ENCODE measurements around the gene FHAD1.
"Not testable (repeated sequence)": the region's sequence is repeated elsewhere in the genome, so short reads cannot be mapped to it uniquely, and the experiment has no call there.

Gene FHAD1

GRCh38 chr1:15362737-15363128, 115.7 kb downstream of the FHAD1 start:
- Histone ChIP-seq H3K9me3 (ENCODE audit: control insufficient read depth, insufficient read depth, low read length) (no peaks in the 10 kb centered on the region), H3K27me3 (ENCODE audit: control insufficient read depth, insufficient read depth, low read length) (no peaks in the 10 kb centered on the region), H3K9ac (ENCODE audit: low read depth, low read length) (no peak overlapping the region), H3K36me3 (ENCODE audit: control insufficient read depth, insufficient read depth, low read length) (no peaks in the 10 kb centered on the region), H3K4me3 (ENCODE audit: low read depth, low read length) (no peak overlapping the region), H3K4me1 (ENCODE audit: control insufficient read depth, insufficient read depth, low read length) (no peaks in the 10 kb centered on the region)

GRCh38 chr1:15364740-15365139, 117.7 kb downstream of the FHAD1 start:
- Histone ChIP-seq H3K9ac (ENCODE audit: low read depth, low read length) (no peak overlapping the region), H3K4me3 (ENCODE audit: low read depth, low read length) (no peak overlapping the region), H3K36me3 (ENCODE audit: control insufficient read depth, insufficient read depth, low read length) (no peaks in the 10 kb centered on the region), H3K9me3 (ENCODE audit: control insufficient read depth, insufficient read depth, low read length) (no peaks in the 10 kb centered on the region), H3K4me1 (ENCODE audit: control insufficient read depth, insufficient read depth, low read length) (no peaks in the 10 kb centered on the region), H3K27me3 (ENCODE audit: control insufficient read depth, insufficient read depth, low read length) (no peaks in the 10 kb centered on the region)

DNA sequence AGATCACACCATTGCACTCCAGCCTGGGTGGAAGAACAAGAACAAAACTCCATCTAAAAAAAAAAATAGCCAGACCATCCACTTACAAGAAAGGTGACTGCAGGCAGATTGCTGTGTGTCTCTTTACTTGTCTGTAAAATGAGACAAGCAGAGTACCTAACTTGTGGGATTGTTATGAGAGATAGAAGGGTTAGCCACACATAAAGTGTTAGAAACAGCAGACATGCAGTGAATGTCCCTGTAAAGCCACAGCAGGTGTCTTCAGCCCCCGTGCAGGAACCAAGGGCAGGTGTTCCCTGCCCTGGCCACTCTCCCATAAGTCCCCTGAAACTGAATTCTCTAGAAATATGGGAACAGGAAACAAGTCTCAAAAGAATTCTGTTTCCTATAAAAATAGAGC, 121.9 kb downstream of the FHAD1 start:
- Histone ChIP-seq H3K9me3 (ENCODE audit: control insufficient read depth, insufficient read depth, low read length) (no peaks in the 10 kb centered on the region), H3K9ac (ENCODE audit: low read depth, low read length) (no peak overlapping the region), H3K27me3 (ENCODE audit: control insufficient read depth, insufficient read depth, low read length) (no peaks in the 10 kb centered on the region), H3K4me1 (ENCODE audit: control insufficient read depth, insufficient read depth, low read length) (no peaks in the 10 kb centered on the region), H3K36me3 (ENCODE audit: control insufficient read depth, insufficient read depth, low read length) (no peaks in the 10 kb centered on the region), H3K4me3 (ENCODE audit: low read depth, low read length) (no peak overlapping the region)

GRCh38 chr1:15370268-15370667, 123.2 kb downstream of the FHAD1 start:
- Histone ChIP-seq H3K27me3 (ENCODE audit: control insufficient read depth, insufficient read depth, low read length) (no peaks in the 10 kb centered on the region), H3K36me3 (ENCODE audit: control insufficient read depth, insufficient read depth, low read length) (no peaks in the 10 kb centered on the region), H3K9ac (ENCODE audit: low read depth, low read length) (no peak overlapping the region), H3K4me1 (ENCODE audit: control insufficient read depth, insufficient read depth, low read length) (no peaks in the 10 kb centered on the region), H3K4me3 (ENCODE audit: low read depth, low read length) (no peak overlapping the region), H3K9me3 (ENCODE audit: control insufficient read depth, insufficient read depth, low read length) (no peaks in the 10 kb centered on the region)

DNA sequence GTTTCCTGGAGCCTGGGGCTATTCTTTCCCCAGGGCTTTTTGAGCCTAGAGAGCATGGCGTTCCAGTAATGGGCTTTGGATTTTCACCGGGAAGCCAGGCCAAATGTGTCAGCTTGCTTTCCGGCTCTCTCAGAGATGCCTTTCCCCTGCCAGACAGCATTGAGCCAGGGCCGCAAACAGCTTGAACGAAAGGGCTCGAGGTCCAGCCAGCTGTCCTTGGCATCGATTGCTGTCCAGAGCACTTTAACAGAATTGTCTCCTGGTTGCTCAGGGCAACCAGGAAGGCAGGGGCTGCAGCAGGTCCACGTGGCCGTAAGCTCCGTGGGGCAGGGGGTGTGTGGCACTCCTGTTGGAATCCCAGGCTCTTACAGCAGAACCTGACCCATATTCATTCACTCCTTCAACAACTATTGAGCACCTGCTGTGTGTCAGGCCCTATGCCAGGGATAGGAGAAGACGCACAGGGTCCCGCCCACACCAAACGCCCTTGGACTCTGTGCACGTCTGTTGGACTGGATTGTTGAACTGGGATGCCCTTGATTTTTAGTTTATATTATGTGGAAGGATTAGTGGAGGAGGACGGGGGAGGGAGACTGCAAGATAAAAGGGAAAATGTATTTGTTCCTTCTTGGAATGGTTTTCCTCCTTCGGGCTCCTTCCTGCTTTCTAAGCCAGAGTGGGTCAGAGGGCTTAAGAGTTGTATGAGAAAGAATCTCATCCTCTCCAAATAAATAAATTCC, 123.9 kb downstream of the FHAD1 start:
- Histone ChIP-seq H3K4me3 (ENCODE audit: low read depth, low read length) (no peak overlapping the region), H3K4me1 (ENCODE audit: control insufficient read depth, insufficient read depth, low read length) (no peaks in the 10 kb centered on the region), H3K9ac (ENCODE audit: low read depth, low read length) (no peak overlapping the region), H3K27me3 (ENCODE audit: control insufficient read depth, insufficient read depth, low read length) (no peaks in the 10 kb centered on the region), H3K36me3 (ENCODE audit: control insufficient read depth, insufficient read depth, low read length) (no peaks in the 10 kb centered on the region), H3K9me3 (ENCODE audit: control insufficient read depth, insufficient read depth, low read length) (no peaks in the 10 kb centered on the region)

DNA sequence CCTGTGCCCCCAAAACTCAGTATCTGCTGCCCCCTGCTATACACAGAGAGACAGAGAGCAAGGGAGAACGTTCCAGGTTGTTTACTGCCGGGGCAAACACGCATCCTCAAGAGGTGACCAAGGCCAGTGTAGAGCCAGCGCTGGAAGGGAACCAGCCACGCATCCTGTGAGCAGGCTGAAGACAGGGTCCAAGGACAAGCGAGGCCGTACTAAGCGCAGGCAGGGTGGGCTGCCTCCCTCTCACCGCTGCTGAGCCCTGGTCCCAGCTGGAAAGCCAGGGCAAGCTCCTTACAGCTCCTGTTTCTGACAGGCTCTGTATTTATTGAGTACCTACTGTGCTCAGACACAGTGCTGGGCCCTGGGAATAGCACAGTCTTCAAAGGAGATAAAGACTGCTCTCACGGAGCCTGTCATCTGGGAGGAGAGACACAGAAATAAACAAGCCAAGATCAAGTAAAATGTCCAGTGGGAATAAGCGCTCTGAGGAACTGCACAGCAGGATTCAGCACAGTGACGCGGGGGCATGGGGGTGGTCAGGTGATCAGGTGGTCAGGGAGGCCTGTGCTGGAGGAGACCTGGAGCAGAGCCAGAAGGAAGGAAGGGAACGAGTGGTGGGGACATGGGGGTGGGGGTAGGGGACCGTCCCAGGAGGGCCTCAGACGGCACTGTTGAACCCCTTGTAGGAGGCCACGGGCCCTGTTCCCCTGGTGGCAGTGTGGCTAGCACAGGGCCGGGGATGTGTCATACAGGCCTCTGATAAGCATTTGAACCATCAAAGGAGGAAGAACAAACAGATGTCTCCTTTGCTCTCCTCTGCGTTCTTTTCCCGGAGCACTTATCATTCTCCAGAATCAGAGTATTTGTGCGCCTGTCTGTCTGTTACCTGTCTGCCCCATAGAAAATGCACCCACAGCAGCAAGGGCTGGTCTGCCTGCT, 124.9 kb downstream of the FHAD1 start:
- no peaks in the 10 kb centered on the region for H3K4me1 ChIP-seq (ENCODE audit: control insufficient read depth, insufficient read depth, low read length)
- H3K4me3 ChIP-seq (ENCODE audit: low read depth, low read length), result no peak overlapping the region
- no peaks in the 10 kb centered on the region for H3K9me3 ChIP-seq (ENCODE audit: control insufficient read depth, insufficient read depth, low read length)
- no peaks in the 10 kb centered on the region for H3K27me3 ChIP-seq (ENCODE audit: control insufficient read depth, insufficient read depth, low read length)
- no peak overlapping the region for H3K9ac ChIP-seq (ENCODE audit: low read depth, low read length)
- H3K36me3 ChIP-seq (ENCODE audit: control insufficient read depth, insufficient read depth, low read length), result no peaks in the 10 kb centered on the region

GRCh38 chr1:15378729-15379128, 131.7 kb downstream of the FHAD1 start:
- no peak overlapping the region for H3K4me3 ChIP-seq (ENCODE audit: low read depth, low read length)
- no peaks in the 10 kb centered on the region for H3K9me3 ChIP-seq (ENCODE audit: control insufficient read depth, insufficient read depth, low read length)
- peaks cover 4% of the 10 kb centered on the region for H3K4me1 ChIP-seq (ENCODE audit: control insufficient read depth, insufficient read depth, low read length)
- peaks cover 28% of the 10 kb centered on the region for H3K27me3 ChIP-seq (ENCODE audit: control insufficient read depth, insufficient read depth, low read length)
- no peaks in the 10 kb centered on the region for H3K36me3 ChIP-seq (ENCODE audit: control insufficient read depth, insufficient read depth, low read length)
- no peak overlapping the region for H3K9ac ChIP-seq (ENCODE audit: low read depth, low read length)

GRCh38 chr1:15379151-15379550, 132.1 kb downstream of the FHAD1 start:
- not testable (repeated sequence) for H3K4me3 ChIP-seq (ENCODE audit: low read depth, low read length); H3K4me1 ChIP-seq (ENCODE audit: control insufficient read depth, insufficient read depth, low read length); H3K9ac ChIP-seq (ENCODE audit: low read depth, low read length); H3K36me3 ChIP-seq (ENCODE audit: control insufficient read depth, insufficient read depth, low read length); H3K9me3 ChIP-seq (ENCODE audit: control insufficient read depth, insufficient read depth, low read length)
- H3K27me3 ChIP-seq (ENCODE audit: control insufficient read depth, insufficient read depth, low read length), result peaks cover 31% of the 10 kb centered on the region

DNA sequence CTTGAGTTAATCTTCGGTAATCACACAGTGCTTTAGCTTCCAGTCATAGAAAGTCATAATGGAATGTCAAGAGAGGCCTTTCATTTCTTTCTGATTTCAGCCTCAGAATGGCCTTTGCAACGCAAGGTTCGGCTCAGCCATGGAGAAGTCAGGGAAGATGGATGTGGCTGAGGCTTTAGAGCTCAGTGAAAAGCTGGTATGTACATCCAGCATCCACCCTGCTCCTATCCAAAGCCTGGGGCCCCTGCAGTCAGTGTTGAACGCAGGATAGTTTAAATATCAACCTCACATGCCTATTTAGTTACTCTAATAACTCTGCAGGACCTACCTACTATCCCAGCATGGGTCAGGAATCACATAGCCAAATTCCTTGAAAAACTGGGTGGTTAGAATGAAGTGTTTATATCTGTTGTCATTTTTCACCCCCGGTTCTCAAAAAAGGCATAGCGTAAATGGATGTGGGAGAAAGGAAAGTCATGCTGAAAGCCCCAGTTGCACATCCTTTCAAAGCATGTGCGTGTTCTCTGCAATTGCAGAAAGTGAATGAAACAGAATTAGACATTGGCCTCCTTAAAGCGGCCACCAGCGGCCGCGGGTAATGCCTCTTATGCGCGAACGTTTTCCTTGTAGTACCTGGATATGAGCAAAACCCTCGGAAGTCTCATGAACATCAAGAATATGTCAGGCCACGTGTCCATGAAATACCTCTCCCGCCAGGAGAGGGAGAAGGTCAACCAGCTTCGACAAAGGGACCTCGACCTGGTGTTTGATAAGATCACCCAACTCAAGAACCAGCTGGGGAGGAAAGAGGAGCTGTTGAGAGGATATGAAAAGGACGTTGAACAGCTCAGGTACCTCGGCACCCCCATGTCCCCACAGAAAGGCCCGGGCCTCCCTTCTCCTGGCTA, 133.8 kb downstream of the FHAD1 start:
- no peak overlapping the region for H3K9ac ChIP-seq (ENCODE audit: low read depth, low read length)
- H3K4me1 ChIP-seq (ENCODE audit: control insufficient read depth, insufficient read depth, low read length), result peaks cover 13% of the 10 kb centered on the region
- H3K27me3 ChIP-seq (ENCODE audit: control insufficient read depth, insufficient read depth, low read length), result peaks cover 39% of the 10 kb centered on the region
- H3K4me3 ChIP-seq (ENCODE audit: low read depth, low read length), result no peak overlapping the region
- no peaks in the 10 kb centered on the region for H3K36me3 ChIP-seq (ENCODE audit: control insufficient read depth, insufficient read depth, low read length)
- H3K9me3 ChIP-seq (ENCODE audit: control insufficient read depth, insufficient read depth, low read length), result no peaks in the 10 kb centered on the region

GRCh38 chr1:15381805-15382204, 134.8 kb downstream of the FHAD1 start:
- Histone ChIP-seq H3K27me3 (ENCODE audit: control insufficient read depth, insufficient read depth, low read length) (peaks cover 46% of the 10 kb centered on the region), H3K4me1 (ENCODE audit: control insufficient read depth, insufficient read depth, low read length) (peaks cover 17% of the 10 kb centered on the region), H3K4me3 (ENCODE audit: low read depth, low read length) (no peak overlapping the region), H3K9me3 (ENCODE audit: control insufficient read depth, insufficient read depth, low read length) (no peaks in the 10 kb centered on the region), H3K36me3 (ENCODE audit: control insufficient read depth, insufficient read depth, low read length) (no peaks in the 10 kb centered on the region), H3K9ac (ENCODE audit: low read depth, low read length) (no peak overlapping the region)
